Activated T-helper 1 cell treated with anti-CD3 and anti-CD28 coated beads, Interleukin-2, amount 50 U/mL, for 16 hours (primary cell): ENCODE measurements around the gene SERP1.
"Not testable (repeated sequence)": the region's sequence is repeated elsewhere in the genome, so short reads cannot be mapped to it uniquely, and the experiment has no call there.

Experiments used
- DNase-seq, 2 donors: peaks; one replicate each; pipeline ENCODE4 v3.0.0-alpha.2; 2020; ENCODE audit warnings: low read depth in 1 of 2, low spot score in 1 of 2

The SERP1 gene

GRCh38 chr3:150540297-150540696, 6.0 kb downstream of the SERP1 start:
- DNase-seq = no peak

DNA sequence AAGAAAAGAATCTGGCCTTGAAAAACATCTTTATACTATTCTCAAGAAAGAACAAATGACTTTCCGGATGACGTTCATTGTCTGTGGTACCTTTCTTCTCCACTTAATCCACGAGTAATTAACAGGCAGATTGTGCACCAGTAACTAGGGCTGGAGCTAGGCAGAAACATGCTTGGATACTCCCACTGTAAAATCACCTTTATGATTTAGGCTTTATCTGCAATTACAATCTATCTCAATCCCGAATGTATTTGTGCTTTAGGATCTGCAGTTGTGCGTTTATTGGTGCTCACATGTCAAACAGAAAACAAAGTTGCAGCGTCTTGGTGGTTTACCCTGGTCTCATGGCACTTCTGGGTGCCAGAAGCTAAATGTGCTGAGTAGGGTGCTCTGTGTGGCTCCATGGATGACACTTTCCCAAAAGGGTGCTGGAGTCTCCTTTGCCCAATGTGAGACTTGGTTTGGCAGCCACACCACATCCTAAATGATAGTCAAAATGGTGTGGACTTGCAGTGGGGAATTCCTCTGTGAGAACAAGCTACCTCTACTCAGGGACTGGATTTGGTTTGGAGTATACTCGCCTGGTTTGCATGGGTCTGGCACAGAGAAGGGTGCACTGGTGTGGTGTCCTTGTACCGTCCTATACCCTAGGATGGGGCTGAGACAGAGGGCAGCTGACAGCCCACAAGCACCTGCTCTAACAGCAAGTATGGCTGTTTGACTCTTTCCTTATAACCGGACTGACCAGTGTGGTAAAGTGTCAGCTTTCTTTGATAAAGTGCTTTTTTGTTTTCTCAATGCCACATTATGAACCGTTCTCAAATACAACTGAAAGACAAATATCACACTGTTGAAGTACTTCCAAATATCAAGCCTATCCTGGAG, 7.7 kb downstream of the SERP1 start:
- DNase-seq = no peak

- no peak for DNase-seq
Measured at GRCh38 chr3:150535204-150535603, 11.1 kb downstream of the SERP1 start.

DNA sequence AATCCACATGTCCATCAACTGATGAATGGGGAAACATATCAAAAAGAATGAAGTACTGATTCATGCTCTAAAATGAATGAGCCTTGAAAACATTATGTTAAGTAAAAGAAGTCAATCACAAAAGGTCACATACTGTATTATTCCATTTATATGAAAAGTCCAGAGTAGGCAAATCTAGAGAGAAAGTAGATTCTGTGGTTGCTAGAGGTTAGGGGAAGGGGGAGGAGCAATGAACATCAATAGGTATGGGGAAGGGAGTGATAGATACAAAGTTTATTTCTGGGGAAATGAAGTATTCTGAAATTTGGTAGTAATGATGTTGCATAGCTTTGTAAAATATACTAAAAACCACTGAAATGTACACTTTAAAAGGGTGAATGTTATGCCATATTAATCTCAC, 14.5 kb downstream of the SERP1 start:
- no peak for DNase-seq

GRCh38 chr3:150528354-150528797, 17.9 kb downstream of the SERP1 start:
- DNase-seq = no peak

DNA sequence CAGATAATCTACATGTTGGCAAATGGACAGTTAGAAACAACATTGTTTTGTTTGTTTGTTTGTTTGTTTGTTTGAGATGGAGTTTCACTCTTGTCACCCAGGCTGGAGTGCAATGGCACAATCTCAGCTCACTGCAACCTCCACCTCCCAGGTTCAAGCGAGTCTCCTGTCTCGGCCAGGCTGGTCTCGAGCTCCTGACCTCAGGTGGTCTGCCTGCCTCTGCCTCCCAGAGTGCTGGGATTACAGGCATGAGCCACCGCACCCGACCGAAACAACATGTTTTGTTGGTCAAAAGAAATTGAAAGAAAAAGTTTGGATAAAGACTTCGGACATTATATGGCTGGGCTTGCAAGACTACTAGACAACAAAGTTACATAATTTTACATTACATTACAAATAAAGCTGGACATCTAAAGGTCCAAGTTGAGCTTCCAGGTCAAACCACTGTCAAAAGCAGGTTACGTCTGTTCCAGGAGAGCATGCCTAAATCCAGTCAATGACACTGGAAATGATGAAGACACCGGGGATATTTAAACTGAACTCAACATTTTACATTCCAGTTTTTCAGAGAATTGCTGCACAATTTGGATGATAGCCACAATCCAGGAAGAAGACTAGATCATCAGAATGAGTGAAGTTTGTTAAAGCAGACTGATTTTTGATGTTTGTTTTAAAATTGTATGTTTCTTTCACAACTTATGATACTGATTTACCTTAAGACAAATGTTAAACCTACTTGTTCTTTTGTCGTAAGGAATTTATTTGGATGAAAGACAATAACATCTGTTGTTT, 18.6 kb downstream of the SERP1 start:
- DNase-seq = no peak

- no peak for DNase-seq
Measured at GRCh38 chr3:150523538-150523937, 22.8 kb downstream of the SERP1 start.

DNA sequence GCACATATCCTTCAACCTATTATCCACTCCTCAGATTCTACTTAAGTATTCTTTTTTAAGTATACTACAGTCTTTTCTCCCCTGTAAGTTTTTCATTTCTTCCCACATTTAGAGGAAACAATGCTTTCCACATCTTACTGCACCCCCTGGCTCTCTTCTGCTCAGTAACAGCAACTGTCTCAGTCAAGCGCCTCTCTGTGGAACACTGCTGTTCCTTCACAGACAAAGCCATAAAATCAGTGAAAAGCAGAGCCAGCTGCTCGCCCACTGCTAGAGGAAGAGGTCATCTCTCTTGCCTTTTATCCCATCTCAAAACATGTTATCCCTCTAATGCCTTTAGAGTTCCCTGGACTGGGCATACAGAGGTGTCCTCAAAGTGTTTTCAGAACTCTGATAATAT, 24.8 kb downstream of the SERP1 start:
- DNase-seq = no peak

DNA sequence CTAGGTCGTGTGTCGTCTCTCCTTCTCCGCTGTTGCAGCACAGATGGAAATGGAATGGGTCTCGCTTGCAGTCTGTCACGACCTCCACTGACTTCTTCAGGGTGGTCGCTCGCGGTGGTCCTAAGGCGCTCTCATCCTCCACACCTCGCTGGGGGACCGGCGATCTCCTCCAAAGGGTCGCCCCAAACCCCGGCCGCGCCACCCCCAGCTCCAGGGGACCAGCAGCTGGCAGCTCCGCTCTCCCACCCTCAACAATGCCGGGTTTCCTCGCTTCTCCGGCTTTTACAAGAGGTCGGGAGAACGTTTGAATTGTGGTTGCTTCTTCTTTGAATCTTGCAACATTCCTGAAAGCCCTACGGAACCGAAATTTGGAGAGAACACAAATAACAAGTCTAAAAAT, 25.9 kb downstream of the SERP1 start:
- no peak for DNase-seq

DNA sequence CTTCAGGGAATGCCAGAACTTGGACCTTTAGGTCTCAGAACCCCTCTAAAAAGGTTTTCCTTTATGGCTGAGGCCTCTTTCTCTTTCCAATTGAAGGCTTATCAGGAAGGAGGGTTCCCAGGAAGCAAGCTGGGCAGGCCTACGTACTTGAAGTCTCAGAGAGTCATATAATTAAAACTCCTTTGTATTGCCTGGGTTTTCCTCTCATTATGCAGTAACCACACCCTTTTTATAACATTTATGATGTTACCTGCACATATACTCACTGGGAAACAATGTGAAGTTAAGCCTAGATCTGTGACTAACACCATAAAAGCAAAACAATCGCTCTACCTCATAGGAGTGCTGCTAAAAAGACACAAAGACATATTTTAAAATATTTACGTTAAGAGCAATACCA, 27.3 kb downstream of the SERP1 start:
- DNase-seq = no peak

DNA sequence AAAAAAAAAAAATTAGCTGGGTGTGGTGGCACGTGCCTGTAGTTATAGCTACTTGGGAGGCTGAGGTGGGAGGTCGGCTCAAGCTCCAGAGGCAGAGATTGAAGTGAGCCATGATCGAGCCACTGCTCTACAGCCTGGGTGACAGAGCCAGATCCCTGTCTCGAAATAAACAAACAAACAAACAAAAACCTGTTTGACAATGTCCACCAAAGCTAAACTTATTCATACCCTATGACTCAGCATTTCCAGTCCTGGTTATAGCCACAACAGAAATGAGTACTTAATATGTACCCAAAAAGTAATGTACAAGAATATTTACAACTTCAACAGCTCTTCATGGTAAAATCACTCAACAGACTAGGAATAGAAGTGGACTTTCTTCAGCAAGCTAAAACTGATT, 31.1 kb downstream of the SERP1 start:
- DNase-seq = no peak

GRCh38 chr3:150511122-150511821, 35.0 kb downstream of the SERP1 start:
- DNase-seq = no peak

- no peak for DNase-seq
Measured at GRCh38 chr3:150509780-150510179, 36.5 kb downstream of the SERP1 start.

GRCh38 chr3:150508401-150508800, 37.9 kb downstream of the SERP1 start:
- DNase-seq = no peak

- DNase-seq = no peak
Measured at GRCh38 chr3:150504483-150504882, 41.8 kb downstream of the SERP1 start.

DNA sequence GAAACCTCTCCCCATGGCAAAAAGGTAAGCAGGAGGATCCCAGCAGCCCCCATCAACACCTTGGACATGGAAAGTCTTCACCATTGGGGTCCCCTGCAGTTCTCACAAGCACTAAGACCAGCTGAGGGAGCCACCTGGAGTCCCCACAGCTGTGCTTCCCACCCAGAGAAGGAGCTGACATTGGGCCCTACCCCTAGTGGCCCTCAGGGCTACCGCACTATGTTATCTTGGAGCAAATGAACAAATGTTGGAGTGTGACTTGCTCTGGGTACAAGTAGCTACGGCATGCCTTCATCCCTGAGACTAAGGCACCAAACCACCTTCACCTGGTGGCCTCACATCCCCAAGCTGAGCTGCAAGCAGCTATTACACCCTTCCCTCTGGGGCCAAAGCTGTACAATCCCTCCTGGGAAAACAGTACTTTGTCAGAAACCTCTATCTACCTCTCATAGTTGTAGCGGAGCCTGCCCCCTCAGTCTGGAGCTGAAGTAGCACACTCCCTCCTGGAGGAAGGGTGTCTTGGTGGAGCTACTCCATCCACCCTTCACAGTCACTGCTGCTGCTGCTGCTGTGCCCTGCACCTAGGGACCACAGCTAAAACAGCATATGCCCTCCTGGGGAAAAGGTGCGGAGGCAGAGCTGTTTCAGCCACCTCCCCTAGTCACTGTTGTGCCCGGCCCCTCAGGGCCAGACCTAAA, 42.7 kb downstream of the SERP1 start:
- DNase-seq = no peak

DNA sequence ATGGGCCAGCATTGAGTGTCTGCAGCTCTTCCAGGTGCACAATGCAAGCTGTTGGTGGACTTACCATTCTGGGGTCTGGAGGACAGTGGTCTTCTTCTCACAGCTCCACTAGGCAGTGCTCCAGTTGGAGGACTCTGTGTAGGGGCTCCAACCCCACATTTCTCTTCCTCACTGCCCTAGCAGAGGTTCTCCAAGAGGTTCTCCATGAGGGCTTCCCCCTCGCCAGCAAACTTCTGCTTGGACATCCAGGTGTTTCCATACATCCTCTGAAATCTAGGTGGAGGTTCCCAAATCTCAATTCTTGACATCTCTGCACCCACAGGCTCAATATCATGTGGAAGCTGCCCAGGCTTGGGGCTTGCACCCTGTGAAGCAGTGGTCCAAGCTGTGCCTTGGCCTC, 45.3 kb downstream of the SERP1 start:
- not testable (repeated sequence) for DNase-seq

- no peak for DNase-seq
Measured at GRCh38 chr3:150497956-150498355, 48.3 kb downstream of the SERP1 start.

- DNase-seq = no peak
Measured at GRCh38 chr3:150495563-150496168, 50.6 kb downstream of the SERP1 start.

GRCh38 chr3:150495149-150495548, 51.1 kb downstream of the SERP1 start:
- no peak for DNase-seq
